PFSK-1 (cell line): ENCODE data around the gene INPP5A.

ENCODE experiments used
- FOXP2 ChIP-seq: optimal IDR thresholded peaks from 2 replicates; pipeline ENCODE3; 2011; ENCODE audit warnings: borderline replicate concordance, control low read depth, inconsistent platforms; ENCODE audit not compliant: insufficient read depth; ENCODE audit errors: extremely low read length, extremely low read depth
- POLR2AphosphoS5 ChIP-seq: IDR thresholded peaks from 2 replicates; pipeline ENCODE4 v1.6.1; 2012; ENCODE audit warnings: low read depth, mild to moderate bottlenecking, control low read depth, low read length, moderate library complexity
- REST ChIP-seq, 2 experiments: IDR thresholded peaks; 2 replicates each; pipeline versions ENCODE4 v1.6.1 to v1.8.0; 2011 to 2012; ENCODE audit warnings: low read depth in 2 of 2, low read length in 2 of 2, control low read depth in 1 of 2, inconsistent platforms in 1 of 2, mild to moderate bottlenecking in 1 of 2, moderate library complexity in 1 of 2; ENCODE audit not compliant: insufficient read depth in 1 of 2
- SIN3A ChIP-seq: IDR thresholded peaks from 2 replicates; pipeline ENCODE4 v1.6.1; 2012; ENCODE audit warnings: mild to moderate bottlenecking, low read length, moderate library complexity, borderline replicate concordance; ENCODE audit not compliant: insufficient read depth
- TAF1 ChIP-seq: IDR thresholded peaks from 2 replicates; pipeline ENCODE4 v1.6.1; 2012; ENCODE audit warnings: low read length, control low read depth, borderline replicate concordance; ENCODE audit not compliant: insufficient read depth

The INPP5A gene

GRCh38 chr10:132808383-132809231 lies 271.0 kb downstream of the INPP5A start:
- TF ChIP-seq FOXP2: no peak
- TF ChIP-seq POLR2AphosphoS5: no peak
- no peak for TF ChIP-seq SIN3A
- TF ChIP-seq TAF1: no peak
- no peak for TF ChIP-seq REST (IDR thresholded peaks at IDR 0.05; ENCODE audit: insufficient read depth in 1 of 2, low read depth in 2 of 2, low read length in 2 of 2)

GRCh38 chr10:132809232-132810140 lies 271.9 kb downstream of the INPP5A start:
- TF ChIP-seq POLR2AphosphoS5 (no peak), REST (IDR thresholded peaks at IDR 0.05; ENCODE audit: insufficient read depth in 1 of 2, low read depth in 2 of 2, low read length in 2 of 2) (no peak), TAF1 (no peak), FOXP2 (no peak), SIN3A (no peak)

- TF ChIP-seq REST (IDR thresholded peaks at IDR 0.05; ENCODE audit: insufficient read depth in 1 of 2, low read depth in 2 of 2, low read length in 2 of 2): no peak
These were observed 272.7 kb downstream of the INPP5A start for GRCh38 chr10:132810141-132810806.

- TF ChIP-seq REST (IDR thresholded peaks at IDR 0.05; ENCODE audit: insufficient read depth in 1 of 2, low read depth in 2 of 2, low read length in 2 of 2): no peak
- no peak for TF ChIP-seq POLR2AphosphoS5
- TF ChIP-seq SIN3A: no peak
- no peak for TF ChIP-seq TAF1
- TF ChIP-seq FOXP2: no peak
These were observed 273.5 kb downstream of the INPP5A start for GRCh38 chr10:132810807-132811700.
